Activated naive CD4-positive, alpha-beta T cell treated with Interleukin-2 at 50 U/mL for 16 hours (primary cell): Measurements from ENCODE around the gene FAM20C.

Experiments used
- DNase-seq: peaks from one replicate; pipeline ENCODE4 v3.0.0-alpha.2; 2020

FAM20C gene

DNA sequence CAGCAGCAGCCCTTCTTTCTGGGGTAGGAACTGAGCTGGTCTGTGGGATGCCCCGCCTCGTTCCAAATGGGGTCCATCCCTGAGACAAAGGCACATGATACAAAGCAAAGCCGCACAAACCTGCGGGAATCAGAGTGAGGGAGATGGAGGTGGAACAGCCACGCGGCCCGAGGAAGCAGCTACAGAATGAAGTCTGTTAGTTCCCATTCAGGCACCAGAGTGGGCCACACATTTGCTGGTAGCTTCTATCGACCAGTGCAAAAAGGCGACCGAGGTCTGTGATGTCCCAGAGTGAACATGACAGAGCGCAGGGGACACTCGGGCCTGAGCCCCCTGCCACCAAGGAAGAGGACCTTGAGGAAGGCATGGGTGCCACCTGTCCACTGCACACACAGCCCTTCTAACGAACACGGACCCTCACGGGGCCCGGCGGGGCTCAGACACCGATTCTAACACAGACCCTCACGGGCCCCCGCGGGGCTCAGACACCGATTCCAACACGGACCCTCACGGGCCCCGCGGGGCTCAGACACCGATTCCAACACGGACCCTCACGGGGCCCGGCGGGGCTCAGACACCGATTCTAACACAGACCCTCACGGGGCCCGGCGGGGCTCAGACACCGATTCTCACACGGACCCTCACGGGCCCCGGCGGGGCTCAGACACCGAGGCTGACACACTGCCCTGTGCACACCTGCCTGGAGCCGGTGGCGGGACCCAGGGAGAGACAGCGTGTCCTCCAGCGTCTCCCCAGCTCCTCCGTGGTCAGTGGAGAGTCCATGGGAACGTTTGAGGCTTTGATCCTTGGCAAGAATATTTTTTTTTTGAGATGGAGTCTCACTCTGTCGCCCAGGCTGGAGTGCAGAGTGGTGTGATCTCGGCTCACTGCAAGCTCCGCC is 32.8 kb upstream of the FAM20C start:
- DNase-seq = no peak

DNA sequence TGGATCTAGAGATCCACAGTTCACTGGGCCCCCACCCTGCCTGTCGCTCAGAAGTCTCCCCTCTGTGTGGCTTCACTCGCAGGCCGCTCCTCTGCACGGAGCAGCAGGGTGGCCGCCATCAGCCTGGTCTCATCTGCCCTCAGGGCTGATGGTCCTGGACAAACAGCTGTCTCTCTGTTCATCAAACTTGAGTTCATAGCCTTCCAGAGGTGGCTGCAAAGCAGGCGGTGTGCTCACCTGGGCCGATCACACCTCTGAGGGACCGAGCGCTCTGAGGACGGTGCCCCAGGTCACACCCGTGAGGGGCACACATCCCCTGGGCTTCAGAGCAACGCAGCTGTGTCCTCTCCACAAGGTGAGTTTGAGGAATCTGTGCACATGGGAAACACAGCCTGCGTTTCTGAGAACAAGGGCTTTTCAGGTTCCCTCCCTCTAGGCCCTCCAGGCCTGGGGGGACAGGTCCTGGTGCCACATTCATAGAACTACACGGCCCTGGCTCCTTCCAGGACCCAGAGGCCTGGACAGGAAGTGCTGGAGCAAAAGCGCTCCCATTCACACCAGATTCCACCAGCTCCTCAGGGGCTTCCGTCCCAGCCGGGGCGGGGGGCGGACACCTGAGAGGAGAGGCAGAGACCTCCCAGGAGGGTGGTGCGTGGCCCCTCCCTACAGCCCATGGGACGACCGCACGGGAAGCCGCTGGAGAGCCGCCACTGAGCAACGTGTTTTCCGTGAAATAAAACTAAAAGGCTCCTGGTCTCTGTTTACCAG is 31.2 kb upstream of the FAM20C start:
- DNase-seq = no peak

DNA sequence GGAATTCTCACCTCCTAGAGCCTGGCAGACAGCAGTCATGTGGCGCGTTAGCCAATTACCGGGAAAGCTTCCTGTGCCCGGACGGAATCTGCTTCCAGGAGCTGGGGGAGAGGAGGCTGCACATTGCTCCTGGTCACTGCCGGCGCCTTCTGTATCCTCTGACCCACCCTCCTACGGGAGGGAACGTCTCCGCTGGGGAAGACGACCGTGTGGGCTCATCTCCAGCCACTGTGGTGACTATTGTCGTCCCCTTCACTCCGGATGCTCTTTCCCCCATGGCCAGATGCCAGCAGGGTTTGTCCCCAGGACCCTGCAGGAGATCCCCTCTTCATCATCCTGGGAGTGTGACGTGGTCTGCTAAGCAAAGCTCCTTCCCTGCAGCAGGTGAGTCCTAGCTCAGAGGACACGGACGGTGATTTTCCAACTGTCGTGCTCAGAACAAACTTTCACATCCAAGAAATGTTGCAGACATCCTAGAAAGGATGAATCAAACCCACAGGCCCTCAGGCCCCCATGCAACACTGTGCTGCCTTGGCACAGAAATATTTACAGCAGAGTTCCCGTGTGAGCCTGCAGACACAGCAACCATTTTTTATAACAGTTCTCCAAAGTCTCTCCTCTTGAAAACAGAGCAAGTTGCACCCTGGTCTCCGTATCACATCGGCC is 29.6 kb upstream of the FAM20C start:
- no peak for DNase-seq

DNA sequence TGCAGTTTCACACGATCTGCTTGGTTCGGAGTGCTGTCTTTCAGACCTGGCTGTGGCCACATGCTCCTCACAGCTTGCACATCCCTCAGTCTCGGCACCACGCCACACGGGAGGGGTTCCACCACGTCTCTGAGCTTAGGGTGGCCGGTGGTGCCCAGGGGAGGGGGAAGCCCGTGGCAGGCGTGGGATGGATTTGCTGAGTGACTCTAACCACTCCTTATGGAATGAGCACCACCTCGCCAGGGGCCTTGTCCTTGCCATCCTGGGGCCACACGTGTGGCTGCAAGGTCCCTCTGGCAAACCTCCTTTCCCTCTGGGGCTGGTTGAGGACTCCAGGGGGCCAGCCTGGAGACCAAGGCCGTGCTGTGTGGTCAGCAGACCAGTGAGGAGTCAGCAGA is 29.1 kb upstream of the FAM20C start:
- DNase-seq = no peak

DNA sequence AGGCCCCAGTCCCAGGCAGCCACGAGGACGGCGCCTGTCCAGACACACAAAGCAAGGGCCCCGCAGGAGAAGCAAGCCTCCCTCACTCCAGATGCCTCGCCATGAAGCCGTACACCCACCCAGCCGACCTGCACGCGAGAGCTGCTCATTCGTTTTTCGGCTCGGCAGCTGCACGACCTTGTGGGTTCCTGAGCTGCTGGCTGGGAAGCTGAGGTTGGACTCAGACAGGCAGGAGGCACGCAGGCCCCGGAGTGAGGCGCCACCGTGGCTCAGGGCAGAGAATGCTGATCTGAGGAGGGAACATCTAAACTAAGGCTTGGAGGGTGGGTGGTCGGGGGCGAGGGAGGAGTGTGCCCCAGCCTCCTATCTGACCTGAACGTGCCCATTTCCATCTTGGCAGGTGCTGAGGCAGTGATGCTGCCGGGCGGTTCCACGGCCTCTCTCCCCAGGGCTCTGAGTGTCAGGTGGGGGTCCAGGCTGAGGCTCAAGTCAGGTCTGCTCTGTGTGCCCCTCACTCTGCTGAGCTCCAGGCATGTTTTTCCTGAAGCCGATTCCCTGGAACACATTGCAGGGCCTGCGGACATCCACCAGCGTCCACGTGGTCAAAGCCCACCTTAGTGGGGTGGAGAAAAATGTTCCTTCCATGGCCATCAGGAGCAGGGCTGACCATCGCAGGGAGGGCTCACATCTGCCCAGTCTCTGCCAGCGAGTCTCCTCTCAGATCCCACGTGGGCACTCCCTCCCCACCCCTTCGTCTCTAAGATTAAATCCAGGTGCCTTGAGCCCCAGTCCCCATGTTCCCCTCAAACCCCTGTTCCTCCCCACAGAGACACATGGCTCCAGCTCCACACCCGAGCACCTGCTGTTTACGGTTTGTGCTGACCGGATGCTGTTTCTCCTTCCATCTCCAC is 28.1 kb upstream of the FAM20C start:
- no peak for DNase-seq

DNA sequence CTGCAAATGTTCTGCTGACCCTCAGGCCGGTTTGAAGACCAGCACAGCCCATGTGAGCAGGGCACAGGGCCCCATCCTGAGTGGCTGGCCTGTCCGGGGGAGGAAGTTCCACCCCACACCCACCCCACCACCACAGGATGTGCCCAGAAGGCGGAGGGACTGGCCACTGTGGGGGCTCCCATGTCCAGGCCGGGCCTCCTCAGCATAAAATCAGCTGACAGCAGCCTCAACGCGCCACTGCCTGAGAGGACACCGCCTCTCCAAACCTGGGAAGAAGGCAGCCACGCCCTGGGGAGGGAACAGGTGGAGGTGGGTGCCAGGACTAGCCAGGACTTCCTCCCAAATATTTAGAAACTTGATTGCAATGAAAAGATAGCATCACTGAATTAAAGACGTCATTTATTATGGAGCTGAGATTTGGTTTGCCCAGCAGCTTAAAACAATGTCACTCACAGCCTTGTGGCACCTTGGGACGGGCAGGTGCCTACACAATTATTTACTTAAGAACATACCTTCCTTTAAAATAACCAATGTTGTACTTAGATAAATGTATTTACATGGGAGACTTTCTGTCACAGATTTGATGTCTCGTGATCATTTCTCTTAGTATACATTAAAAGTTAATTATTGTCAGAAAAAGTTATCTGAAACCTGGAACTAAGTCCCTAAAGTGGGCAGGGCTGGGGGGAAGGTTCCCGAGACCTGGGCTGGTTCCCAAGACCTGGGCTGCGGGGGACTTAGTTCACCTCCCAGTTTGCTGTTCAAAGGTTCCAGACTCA is 27.3 kb upstream of the FAM20C start:
- DNase-seq = no peak

DNA sequence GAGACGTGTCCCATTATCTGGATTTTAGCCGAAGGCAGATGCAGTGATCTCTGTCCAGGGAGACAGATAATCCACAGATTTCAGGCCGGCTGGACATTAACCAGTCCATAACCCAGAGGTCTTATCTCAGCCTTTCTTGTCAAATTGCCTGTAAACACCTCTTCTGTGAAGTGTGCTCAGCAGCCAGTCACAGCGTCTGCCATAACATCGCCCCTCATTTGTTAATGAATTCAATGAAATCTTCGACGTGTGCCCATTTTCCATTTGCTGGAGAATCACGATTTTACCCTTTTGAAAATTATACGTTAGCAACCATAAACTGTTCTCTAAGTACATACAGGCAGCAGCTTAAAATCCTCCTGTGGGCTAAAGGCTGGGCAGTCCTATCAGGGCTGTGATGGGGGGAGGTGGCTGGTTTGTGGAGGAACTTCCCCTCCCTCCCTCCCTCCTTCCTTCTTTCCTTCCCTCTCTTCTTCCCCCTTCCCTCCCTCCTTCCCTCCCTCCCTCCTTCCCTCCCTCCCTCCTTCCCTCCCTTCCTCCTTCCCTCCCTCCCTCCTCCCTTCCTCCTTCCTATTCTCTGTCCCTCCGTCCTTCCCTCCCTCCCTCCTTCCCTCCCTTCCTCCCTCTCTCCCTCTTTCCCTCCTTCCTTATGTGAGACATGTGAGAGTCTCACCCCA is 26.6 kb upstream of the FAM20C start:
- no peak for DNase-seq

DNA sequence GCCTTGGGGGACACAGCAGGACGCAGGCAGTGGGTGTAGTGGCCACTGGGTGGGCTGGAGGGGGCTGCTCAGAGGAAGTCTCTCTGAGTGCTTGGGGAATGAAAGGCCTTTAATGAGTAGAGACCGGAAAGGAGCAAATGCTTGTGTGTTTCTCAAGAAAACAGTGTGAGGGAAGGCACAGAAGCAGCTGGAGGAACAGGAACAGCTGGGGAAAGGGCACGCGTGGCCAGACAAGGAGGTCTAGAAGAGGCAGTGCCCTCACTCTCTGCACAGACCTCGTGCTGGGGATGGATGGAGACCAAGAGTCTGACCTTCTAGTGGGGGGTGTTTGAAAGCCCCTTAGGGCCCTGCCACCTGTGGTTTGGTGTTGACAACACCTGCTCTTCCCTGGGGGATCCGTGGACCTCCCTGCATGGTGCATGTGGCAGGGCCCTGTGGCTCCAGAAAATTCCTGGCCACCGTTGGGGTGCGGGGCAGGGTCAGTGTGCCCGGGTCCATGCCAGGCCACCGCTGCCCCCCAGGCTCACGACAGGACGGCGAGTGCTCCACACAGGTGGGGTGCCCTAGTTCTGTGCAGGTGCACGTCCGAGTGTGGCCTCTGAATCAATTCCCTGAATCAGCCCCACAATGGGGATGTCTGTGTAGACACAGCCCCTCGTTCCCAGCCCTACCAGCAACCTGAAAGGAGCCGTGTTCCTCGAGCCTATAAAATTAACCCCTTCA is 25.9 kb upstream of the FAM20C start:
- DNase-seq = no peak

DNA sequence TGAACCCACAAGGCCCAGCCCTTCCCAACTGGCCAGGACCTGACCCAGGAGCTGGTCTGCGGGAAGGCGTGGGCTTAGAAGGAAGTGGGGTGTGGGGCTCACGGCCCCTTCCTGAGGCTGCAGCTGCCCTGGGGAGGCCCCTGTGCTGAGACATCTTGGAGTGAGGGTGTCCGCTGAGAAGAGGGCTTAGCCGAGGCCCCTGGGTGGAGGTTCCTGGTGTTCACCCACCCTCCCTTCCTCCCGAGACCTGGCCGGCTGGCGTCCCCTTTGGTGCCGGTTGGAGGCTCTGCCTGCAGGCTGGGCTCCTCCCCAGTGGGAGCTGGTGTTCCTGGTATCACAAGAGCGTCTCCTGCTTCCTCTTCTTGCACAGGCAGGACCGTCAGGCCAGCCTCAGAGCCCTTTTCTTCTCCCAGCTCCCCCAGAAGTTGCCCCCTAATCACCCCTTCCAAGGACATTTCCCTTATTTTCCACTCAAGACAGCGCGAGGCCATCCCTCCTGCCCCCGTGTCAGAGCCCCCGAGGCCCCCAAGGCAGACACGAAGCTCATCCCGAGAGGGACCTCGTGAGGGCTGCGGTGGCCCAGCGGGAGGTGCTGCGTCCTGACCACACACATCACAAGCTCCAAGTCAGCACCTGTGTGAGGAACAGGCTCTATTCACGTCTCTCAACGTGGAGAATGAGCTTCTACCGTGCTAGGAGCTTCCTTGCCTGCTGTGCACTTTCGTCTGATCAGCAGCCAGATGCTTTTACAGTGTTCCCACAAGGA is 25.1 kb upstream of the FAM20C start:
- DNase-seq = no peak

DNA sequence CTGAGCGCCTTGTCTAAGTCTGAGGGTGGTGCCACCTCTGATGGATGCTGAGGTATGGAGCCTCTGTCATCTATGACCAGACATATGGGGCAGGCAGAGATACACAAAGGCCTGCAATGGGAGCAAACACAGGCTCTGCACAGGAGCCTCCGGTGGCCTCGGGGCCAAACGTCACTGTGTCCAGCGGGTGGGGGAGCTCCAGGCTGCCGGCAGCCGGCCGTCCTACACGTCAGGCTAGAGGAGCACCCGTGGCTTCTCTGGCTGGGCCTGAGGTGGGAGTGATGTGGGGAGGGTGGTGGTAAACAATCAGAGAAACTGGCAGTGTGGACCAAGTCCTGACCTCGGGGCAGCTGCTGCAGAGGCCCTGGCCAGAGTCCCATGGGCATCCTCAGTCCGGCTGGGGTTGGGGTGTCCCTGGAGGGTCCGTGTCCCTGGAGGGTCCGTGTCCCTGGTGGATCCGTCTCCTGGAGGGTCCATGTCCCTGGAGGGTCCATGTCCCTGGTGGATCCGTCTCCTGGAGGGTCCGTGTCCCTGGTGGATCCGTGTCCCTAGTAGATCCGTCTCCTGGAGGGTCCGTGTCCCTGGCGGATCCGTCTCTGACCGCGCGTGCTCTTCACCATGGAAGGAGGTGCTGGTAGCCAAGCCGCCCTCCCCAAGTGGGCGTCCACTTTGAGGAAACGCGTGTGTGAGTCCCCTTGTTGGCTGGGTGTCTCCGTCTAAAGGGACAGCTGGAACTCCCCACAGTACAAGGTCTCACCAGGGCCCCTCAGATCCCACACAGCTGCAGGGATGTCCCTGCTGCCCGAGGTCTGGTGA is 24.2 kb upstream of the FAM20C start:
- no peak for DNase-seq

DNA sequence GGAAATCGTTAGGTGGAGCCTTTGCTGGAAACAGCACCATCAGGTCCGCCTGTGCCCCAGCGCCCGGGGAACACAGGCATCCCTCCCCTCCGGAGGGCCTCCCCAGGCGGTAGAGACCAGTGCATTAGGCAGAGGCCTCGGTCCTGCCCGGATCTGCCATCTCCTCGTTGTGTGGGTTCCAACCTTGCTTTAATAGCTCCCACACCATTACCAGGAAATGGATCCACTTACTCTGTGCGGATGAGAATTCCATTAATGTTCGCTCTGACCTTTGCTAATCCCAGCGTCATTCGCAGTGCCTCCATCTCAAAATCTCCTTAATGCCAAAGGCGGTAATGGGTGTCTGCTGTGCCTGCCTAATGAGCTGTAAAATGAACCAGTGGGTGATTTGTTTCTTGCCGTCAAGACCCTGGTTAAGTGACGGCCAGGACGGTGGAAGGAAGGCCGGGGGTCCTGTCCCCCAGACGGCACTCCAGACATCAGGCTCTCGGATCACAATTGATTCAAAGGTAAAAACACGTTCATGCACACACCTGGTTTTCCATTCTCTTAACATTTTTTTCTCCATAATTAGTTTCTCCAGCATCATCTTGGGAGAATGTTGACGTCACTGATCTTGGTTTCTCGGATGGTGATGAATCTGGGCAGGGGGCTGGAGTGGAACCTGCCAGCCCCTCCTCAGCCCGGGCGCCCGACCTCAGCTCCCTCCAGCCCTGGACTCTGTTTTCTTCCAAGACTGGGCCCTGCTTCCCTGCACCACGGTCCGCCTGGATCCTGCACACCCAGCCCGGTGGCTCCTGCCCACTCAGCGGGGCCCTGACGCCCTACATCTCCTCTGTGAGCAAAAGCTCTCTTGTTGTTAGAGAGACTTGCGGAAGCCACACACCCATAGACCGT is 22.8 kb upstream of the FAM20C start:
- no peak for DNase-seq

DNA sequence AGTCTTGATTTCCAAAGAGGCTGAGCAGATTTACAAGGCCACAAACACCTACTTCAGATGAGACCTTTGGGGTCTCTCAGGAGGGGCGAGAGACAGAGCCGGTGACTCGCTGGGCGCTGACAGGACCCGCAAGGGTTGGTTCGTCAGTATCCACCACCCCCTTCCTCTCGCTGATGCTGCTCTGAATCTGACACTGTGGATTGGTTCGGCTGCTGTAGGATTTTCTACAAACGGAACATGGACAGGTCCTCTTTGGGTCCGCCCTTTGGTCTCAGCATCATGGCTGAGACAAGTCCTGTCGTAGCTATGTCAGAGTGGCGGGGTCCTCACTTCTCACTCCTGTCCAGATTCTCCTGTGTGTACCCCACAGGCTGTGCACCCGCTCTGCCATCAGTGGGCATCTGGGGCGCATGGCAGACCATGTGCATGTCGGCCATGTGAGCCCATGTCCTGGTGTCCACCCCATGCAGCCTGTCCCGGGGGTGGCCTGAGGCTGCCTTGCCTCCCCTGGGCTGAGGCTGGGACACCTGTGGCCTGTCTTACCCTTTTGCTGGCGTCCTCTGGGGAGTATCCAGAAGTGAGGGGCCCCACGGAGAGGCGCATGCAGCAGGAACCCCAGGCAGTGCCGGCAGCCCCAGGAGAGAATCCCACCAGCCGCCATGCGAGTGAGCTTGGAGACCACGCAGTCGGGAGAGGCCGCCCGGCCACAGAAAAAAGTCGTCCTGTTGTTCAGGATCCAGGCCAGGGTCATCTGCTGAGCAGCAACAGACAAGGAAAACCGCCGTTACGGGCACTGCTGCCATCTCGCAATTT is 21.6 kb upstream of the FAM20C start:
- DNase-seq = no peak

DNA sequence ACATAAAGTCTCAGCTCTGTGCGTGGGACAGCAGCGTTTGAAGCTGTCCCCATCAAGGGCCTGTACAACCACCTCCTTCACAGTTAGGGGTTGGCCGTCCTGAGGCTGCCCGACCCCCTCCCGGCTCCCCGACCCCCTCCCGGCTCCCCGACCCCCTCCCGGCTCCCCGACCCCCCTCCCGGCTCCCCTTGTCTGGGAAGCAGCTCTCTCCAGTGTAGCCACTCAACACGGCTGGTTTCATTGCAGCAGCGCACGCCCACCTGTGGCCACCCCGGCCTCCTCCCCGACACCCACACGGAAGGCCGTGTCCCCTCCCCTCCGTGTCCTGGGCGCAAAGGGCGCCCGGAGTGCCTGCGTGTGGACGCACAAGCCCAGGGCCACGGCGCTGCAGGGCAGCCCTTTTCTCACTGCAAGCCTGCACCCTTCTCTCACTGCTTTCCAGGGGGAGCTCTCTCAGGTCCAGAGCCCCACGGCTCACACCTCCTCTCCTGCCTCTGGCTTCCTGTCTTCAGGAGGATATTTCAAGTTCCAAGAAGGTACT is 20.9 kb upstream of the FAM20C start:
- no peak for DNase-seq

DNA sequence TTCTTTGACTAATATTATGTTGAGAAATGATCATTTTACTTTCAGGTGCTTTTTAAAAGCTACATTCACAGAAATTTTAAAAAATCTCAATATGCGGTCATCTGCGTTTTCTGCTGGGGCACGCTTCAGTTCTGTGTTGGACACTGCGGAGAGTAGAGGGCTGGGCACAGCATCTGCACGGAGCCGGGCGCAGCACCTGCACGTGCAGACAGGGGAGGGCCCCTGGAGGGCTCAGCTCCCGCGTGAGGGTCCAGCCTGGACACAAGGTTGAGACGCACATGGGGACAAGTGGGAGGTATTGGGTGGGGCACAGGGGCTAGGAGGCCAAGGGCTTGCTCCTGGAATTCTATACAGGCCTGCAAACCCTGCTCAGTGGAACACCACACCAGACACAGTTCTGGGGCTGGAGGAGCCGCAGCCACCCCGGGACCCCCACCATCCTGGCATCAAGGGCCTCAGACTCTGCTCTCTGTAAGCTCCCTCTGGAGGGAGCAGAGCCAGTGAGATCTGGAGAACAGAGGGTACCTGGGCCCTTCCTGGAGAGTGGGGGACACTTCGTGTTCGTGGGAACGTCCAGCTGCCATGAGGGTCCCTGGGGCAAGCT is 20.4 kb upstream of the FAM20C start:
- DNase-seq = no peak

DNA sequence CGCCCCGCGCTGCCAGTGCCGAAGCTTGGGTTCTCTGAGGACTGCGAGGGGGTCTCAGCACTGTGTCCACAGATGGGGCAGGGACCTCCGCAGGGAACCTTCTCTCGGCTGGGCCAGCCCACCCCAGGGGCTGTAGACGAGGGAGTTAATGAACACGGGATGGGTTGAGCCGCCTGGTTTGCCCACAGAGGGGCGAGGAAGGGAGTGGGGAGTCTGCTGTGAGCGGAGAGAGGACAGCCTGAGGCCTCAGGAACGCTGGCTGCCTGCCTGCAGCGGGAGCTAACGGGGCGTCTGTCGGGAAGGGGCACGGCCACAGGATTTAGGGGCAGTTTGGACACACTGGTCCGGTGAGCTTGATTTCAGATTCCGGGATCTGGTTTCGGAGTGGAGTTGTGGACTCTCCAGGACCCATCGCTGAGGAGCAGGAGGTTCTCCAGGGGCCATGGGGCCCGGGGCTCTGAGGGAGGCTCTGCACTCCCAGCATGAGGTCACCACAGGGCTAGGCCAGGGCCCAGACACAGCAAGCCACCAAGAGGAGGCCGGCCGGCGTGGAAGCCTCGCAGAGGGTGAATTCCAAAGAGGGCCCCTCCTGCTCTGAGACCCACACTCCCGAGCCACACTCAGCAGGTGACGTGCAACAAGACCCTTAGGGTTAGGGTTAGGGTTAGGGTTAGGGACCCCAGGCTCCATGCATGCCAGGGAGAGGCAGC is 19.0 kb upstream of the FAM20C start:
- no peak for DNase-seq
